T-helper 2 cell treated with Interferon-gamma antibody and Interleukin-4, amounts not matched to agents 5 μg/mL and 100 μg/mL, for 36 hours (primary cell): Measurements from ENCODE around the gene F13A1.

ENCODE experiments used
- DNase-seq: peaks from one replicate; pipeline ENCODE4 v3.0.0; 2021; ENCODE audit warnings: low spot score
- H3K27ac Mint-ChIP-seq: one replicate; pipeline ENCODE4 v1.8.0; 2021; ENCODE audit warnings: mild to moderate bottlenecking, mixed read lengths
- H3K27me3 Mint-ChIP-seq: one replicate; pipeline ENCODE4 v1.8.0; 2021; ENCODE audit warnings: low read depth, mixed read lengths
- H3K36me3 Mint-ChIP-seq: one replicate; pipeline ENCODE4 v1.8.0; 2021; ENCODE audit warnings: low read depth, mixed read lengths
- H3K4me1 Mint-ChIP-seq: one replicate; pipeline ENCODE4 v1.8.0; 2021; ENCODE audit warnings: low read depth, mixed read lengths
- H3K4me3 Mint-ChIP-seq: one replicate; pipeline ENCODE4 v1.8.0; 2022; ENCODE audit warnings: mild to moderate bottlenecking, moderate library complexity, mixed read lengths
- H3K9me3 Mint-ChIP-seq: one replicate; pipeline ENCODE4 v1.8.0; 2021; ENCODE audit warnings: mixed read lengths

F13A1 gene

DNA sequence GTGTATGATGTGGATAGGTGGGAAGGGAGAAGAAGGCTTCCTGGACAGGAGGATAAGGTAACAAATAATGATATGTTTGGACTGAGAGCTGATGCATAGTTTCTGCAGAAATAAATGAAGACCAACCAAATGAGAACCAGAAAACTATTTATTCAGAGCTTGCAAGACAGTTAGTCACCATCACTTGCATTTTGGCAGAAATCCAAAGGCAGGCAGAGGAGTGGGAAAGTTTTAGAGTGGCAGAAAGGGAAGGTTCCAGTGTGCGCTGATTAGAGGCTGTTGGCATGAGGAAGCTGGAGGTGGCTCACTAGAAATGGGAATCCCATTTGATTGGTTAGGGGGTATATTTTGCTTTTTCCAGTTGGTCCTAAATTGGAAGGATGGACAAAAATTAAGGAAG, 13.0 kb upstream of the F13A1 start:
- Mint-ChIP-seq H3K36me3 (no peaks in the 10 kb centered on the region), H3K27me3 (peaks cover 3% of the 10 kb centered on the region), H3K27ac (no peak overlapping the region), H3K4me3 (no peak overlapping the region), H3K4me1 (no peaks in the 10 kb centered on the region), H3K9me3 (no peaks in the 10 kb centered on the region)
- DNase-seq = no peak

DNA sequence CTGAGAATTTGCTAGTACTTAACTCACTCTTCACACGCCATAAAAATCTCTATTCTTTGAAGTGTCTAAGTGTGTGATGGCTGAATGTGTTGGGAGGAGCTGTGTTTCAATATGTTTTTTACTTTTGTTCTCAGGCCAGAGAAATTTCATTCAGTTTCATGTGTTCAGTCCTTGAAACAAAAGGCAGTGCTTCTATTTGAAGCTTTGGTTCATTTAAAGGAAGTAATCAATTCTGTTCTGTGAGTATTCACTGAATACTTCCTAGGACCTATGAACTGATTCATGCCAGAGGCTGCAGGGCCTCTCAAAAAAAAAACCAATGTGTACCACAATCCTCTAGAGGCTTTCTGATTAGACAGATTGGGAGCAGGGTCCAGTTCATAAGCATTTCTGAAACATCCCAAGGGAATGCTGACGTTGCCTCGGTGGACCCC, 12.4 kb upstream of the F13A1 start:
- H3K27me3 Mint-ChIP-seq = peaks cover 3% of the 10 kb centered on the region

DNA sequence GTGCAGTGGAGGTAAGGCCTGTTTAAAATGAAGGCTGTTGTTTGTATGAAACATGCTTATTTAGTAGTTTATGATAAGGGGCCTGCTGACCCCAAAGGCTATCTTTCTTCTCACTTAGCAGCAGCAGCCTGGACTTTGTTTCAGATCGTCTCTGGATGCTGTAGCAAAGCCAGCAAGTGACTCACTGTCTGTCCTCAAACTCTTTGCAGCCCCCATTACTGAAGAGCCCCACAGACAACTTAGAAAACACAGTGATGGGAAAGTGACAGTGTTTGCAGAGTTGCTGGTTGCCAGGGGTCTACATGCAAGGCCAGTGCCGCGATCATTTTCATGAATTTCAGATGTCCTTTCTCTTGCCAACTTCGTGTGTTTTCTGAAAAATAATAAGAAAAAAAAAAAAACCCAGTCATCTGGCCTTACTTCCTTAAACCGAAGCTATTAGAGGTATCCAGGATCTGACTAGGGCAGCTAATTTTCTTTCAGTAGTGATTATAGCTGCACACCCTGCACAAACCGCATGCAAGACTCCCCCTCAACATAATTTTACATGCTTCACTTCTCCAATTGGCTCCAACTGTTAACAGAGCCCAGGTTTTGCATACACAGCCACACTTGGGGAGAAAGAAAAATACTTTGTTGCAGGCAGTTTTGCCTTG, 11.6 kb upstream of the F13A1 start:
- Mint-ChIP-seq H3K4me1 (no peaks in the 10 kb centered on the region), H3K36me3 (no peaks in the 10 kb centered on the region), H3K4me3 (no peak overlapping the region), H3K27ac (no peak overlapping the region), H3K27me3 (peaks cover 3% of the 10 kb centered on the region), H3K9me3 (no peaks in the 10 kb centered on the region)
- DNase-seq = no peak

More for the DNA sequence above, 12.4 kb upstream of the F13A1 start:
- DNase-seq = no peak
- no peak overlapping the region for H3K27ac Mint-ChIP-seq
- H3K9me3 Mint-ChIP-seq = no peaks in the 10 kb centered on the region
- no peak overlapping the region for H3K4me3 Mint-ChIP-seq
- H3K36me3 Mint-ChIP-seq = no peaks in the 10 kb centered on the region
- H3K4me1 Mint-ChIP-seq = no peaks in the 10 kb centered on the region

DNA sequence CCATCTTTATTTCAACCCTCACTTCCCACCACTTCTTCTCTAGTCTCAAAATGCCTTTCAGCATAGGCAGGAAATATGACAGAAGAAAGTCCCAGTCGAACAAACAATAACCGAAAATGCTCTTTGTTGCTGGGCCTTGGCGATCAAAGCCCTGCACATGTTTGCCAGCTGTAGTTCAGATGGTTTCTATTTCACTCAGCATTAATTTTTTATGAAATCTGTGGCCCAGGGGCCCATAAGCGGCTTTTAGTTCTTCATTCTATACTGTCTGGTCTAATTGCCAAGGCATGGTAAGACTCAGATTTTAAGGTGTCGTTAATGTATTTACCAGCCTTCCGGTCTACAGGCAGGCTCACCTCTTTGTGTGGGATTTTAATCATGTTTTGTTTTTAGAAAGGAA, 10.9 kb upstream of the F13A1 start:
- Mint-ChIP-seq H3K36me3 (no peaks in the 10 kb centered on the region), H3K27ac (no peak overlapping the region), H3K4me3 (no peak overlapping the region), H3K9me3 (no peaks in the 10 kb centered on the region), H3K27me3 (peaks cover 1% of the 10 kb centered on the region), H3K4me1 (no peaks in the 10 kb centered on the region)
- no peak for DNase-seq

DNA sequence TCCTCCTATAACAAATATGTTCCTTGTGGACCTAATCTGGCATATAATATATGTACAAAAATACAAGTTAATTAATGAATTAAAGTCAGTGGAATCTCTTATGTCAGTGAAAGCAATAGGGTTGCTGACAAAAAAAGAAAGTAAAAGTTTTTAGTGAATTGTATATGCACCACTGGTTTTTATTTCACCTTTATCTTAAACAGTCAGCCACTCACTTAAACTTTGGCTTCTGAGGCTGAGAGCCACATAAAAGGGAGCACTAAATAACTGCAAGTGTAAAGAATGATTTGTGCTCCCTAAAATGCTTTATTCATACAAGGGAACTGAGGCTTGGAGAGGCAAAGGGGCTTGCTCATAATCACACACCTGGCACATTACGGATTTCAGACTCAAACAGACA, 9.9 kb upstream of the F13A1 start:
- no peaks in the 10 kb centered on the region for H3K36me3 Mint-ChIP-seq
- peaks cover 1% of the 10 kb centered on the region for H3K27me3 Mint-ChIP-seq

DNA sequence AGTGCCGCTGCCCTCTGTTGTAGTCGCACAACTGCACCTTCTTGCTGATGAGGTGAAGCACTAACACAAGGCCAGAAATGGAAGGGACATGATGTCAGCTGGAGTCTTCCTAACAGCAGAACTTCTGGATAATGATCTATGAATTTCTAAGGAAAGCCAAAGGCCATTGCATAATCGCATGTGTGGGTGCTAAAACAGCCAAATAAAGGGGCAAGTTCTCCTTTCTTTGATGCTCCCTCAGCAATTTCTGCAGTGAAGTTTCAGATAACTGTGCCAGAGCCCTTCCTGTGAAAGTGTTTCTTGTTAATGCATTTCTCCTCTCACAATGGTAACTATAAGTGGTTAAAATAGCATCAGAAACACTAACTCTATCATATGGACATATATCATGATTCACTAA, 8.0 kb upstream of the F13A1 start:
- Mint-ChIP-seq H3K36me3 (no peaks in the 10 kb centered on the region), H3K4me1 (no peaks in the 10 kb centered on the region), H3K9me3 (no peaks in the 10 kb centered on the region), H3K27me3 (peaks cover 1% of the 10 kb centered on the region), H3K27ac (no peak overlapping the region), H3K4me3 (no peak overlapping the region)
- no peak for DNase-seq

More for the DNA sequence above, 9.9 kb upstream of the F13A1 start:
- no peak for DNase-seq
- H3K4me3 Mint-ChIP-seq = no peak overlapping the region
- H3K9me3 Mint-ChIP-seq = no peaks in the 10 kb centered on the region
- H3K4me1 Mint-ChIP-seq = no peaks in the 10 kb centered on the region
- H3K27ac Mint-ChIP-seq = no peak overlapping the region

DNA sequence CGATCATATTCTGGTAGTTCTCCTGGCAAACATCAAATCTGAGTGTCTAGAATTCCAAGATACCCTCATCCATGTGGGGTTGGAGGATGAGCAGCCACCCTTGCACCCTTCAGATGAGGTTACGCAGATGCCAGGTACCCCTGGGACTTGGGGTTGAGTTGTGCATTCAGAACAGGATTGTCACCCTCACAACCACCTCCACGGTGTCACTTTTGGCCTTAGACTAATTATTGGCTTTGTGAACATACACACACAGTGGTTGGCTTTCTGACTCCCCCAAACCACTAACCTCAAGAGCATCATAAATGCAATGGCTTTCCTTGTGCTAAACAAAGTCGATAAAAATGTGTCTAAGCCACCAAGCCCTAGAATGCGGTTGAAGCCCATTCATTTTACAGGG, 2.9 kb upstream of the F13A1 start:
- Mint-ChIP-seq H3K4me3 (no peak overlapping the region), H3K4me1 (no peaks in the 10 kb centered on the region), H3K27ac (no peak overlapping the region), H3K9me3 (no peaks in the 10 kb centered on the region), H3K36me3 (no peaks in the 10 kb centered on the region), H3K27me3 (peaks cover 40% of the 10 kb centered on the region)
- no peak for DNase-seq

DNA sequence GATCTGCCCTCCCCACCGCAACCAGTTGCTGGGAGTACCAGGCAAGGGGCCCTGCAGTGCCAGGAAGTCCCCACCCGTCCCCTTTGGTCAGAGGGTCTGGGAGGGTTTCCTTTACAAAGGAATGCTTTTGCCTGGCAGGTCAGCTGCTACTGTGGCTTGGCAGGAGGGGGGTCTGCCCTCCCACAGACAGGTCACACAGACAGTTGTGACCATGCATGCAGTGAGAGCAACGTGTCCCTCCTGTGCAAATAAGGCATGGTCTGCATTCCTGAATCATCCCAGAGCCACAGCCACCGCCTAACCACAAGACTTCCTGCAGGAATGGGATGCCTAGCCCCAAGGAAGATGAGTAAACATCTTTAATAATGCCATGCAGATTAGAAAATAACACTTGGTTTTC, 439 bp upstream of the F13A1 start:
- no peak for DNase-seq
- no peaks in the 10 kb centered on the region for H3K36me3 Mint-ChIP-seq
- H3K4me1 Mint-ChIP-seq = no peaks in the 10 kb centered on the region
- no peaks in the 10 kb centered on the region for H3K9me3 Mint-ChIP-seq
- H3K27ac Mint-ChIP-seq = no peak overlapping the region
- H3K27me3 Mint-ChIP-seq = peaks cover 47% of the 10 kb centered on the region
- H3K4me3 Mint-ChIP-seq = no peak overlapping the region

DNA sequence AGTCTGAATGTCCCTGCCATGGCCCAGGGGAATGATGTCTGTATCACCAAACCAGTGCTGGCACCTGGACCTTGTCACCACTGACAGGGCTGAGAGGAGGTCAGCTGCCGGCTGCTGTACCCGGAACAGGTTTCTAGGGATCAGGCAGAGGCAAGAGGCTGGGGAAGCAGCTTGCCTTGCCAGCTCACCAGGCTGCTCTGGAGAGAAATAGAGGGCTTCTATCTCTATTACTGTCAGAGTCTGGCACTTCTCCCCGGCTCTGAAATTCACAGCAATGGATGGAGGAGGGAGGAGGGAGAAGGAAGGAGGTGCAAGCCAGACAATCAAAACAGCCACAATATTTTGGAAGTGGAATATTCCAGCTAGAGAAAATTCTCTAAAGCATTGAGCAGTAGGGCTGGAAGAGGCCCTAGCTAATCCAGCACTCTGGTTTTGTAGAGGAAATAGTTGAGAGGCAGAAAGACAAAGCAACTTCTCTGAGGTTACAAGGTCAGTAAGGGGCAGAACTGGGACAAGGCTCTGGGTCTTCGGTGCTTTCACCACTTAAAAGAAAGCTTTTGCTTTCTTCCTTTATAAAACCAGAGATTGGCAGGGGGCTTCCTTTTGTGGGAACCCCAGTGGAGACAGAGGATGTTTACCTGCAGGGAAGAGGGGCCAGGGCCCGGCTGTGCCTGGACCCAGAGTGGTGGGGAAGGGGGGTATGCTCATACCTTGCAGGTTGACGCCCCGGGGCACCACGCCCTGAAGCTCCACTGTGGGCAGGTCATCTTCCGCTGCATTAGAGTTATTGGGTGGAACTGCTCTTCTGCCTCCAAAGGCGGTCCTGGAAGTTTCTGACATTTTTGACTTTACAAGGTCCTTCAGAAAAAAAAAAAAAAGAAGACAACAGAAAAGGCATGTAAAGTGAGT, 2.4 kb downstream of the F13A1 start:
- no peak overlapping the region for H3K4me3 Mint-ChIP-seq
- no peak overlapping the region for H3K27ac Mint-ChIP-seq
- no peaks in the 10 kb centered on the region for H3K4me1 Mint-ChIP-seq
- no peaks in the 10 kb centered on the region for H3K36me3 Mint-ChIP-seq
- DNase-seq = no peak
- H3K27me3 Mint-ChIP-seq = peaks cover 53% of the 10 kb centered on the region
- H3K9me3 Mint-ChIP-seq = no peaks in the 10 kb centered on the region

DNA sequence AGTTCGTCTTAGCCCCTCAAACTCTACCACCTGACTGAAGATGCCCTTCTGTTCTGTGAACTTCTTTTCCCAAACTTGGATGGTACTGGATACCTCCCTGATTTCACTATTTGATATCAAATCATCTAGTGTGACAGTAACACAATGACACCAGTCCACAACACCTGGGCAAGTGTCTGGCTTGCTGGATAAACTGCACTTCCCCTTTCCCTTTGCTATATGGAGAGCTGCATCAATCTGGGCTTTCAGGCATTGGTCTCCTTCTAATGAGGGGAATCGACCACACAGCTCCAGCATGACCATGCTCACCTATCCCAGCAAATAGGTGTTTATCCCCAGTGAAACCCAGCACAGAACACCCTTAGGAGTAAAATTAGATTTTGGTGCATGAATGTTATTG, 3.1 kb downstream of the F13A1 start:
- H3K9me3 Mint-ChIP-seq = no peaks in the 10 kb centered on the region
- peaks cover 51% of the 10 kb centered on the region for H3K27me3 Mint-ChIP-seq
- H3K36me3 Mint-ChIP-seq = no peaks in the 10 kb centered on the region
- no peaks in the 10 kb centered on the region for H3K4me1 Mint-ChIP-seq
- no peak overlapping the region for H3K4me3 Mint-ChIP-seq
- no peak for DNase-seq
- no peak overlapping the region for H3K27ac Mint-ChIP-seq

DNA sequence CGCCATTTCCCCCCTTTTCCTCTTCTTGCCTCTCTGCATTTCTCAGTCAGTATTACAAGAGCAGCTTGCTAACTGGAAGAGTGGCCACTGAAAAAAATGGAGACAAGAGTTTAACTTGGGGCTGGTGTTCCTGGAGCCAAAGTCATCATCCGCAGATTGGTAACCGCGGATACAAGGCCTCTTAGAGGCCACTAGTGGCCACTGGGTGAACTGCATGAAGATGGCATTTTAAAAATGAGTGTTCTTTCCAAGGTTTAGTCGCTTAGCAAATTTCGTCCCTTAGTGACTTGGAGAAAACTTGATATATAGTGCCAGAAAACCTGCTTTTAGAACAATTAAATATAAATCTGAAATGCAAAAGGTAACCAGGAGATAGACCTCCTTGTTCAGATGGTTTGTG, 4.8 kb downstream of the F13A1 start:
- Mint-ChIP-seq H3K4me1 (no peaks in the 10 kb centered on the region), H3K27ac (no peak overlapping the region), H3K9me3 (no peaks in the 10 kb centered on the region), H3K36me3 (no peaks in the 10 kb centered on the region), H3K4me3 (no peak overlapping the region), H3K27me3 (peaks cover 35% of the 10 kb centered on the region)
- DNase-seq = no peak

DNA sequence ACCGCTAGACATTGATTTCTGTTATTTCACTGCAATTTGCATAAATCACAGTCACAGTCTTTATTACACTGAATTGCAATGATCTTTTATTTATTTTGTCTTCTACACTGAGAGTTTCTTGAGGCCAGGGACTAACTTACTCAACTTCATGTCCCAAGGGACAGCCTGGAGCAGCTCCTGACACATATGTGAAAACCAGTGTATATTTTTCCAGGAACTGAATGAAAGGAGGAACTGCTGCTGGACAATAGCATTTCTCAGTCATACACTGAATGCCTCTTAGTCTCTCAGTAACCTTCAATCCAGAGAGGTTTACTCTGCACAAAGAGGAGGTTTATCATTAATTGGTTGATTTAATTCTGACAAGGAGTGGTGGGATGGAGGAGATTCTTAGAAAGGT, 5.9 kb downstream of the F13A1 start:
- no peak for DNase-seq
- Mint-ChIP-seq H3K4me3 (no peak overlapping the region), H3K9me3 (no peaks in the 10 kb centered on the region), H3K4me1 (no peaks in the 10 kb centered on the region), H3K27ac (no peak overlapping the region), H3K27me3 (peaks cover 25% of the 10 kb centered on the region), H3K36me3 (no peaks in the 10 kb centered on the region)

DNA sequence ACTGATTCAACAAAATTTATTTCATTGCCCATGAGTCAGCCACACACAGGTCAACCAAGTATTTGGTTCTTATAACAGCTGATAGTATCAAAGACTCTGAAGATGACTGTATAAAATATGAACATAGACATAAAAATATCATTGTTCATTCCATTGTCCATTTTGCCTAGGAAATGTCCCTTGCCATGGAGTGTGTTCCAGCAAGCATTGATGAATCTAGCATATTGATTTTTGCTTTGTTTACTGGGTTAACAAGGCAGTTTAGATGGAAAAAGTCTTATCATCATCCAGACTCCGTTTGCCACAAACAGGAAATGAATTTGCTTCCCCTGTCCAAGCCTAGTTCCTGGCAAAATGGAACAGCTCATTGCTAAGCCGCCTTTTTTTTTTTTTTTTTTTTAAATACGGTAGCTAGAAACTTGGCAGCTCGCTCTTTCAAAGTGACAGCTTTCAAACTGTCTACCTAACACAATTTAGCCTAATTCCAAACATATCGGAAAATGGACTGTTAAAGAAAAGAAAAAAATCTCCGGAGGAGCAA, 7.5 kb downstream of the F13A1 start:
- no peak for DNase-seq
- no peak overlapping the region for H3K4me3 Mint-ChIP-seq
- H3K36me3 Mint-ChIP-seq = no peaks in the 10 kb centered on the region
- H3K27ac Mint-ChIP-seq = no peak overlapping the region
- H3K27me3 Mint-ChIP-seq = peaks cover 14% of the 10 kb centered on the region
- no peaks in the 10 kb centered on the region for H3K9me3 Mint-ChIP-seq
- H3K4me1 Mint-ChIP-seq = no peaks in the 10 kb centered on the region

DNA sequence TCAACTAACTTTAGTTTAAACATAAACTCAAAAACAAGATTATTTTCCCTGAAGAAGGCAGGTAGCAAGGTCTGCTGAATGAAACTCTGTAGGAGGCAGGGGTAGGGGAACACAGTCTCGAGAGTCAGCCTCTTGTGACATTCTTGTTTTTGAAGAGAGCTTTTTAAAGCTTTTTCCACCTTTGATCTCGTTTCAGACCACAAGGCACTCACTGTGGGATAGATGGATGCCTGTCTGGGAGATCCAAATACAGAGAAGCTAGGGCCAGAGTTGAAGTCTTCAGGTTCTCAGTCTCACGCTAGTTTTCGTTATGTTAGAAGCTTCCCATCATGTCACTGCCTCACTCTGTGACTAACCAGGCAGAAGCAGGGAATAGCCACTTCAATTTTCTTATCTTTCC, 14.9 kb downstream of the F13A1 start:
- Mint-ChIP-seq H3K4me1 (no peaks in the 10 kb centered on the region), H3K4me3 (no peak overlapping the region), H3K27ac (no peak overlapping the region), H3K27me3 (peaks cover 9% of the 10 kb centered on the region), H3K9me3 (no peaks in the 10 kb centered on the region), H3K36me3 (no peaks in the 10 kb centered on the region)
- no peak for DNase-seq
